HepG2 (cell line): Measurements from ENCODE around the gene ATXN8OS. TPM values are rescaled to one million over a fixed set of nuclear protein-coding genes. Genes with fewer than 3 reads are reported as not detected.

Experiments
- ATAC-seq: fragments of 200-7000 bp; cut with Tn5 transposase; 3 replicates; pipeline ENCODE4 v1.9.1; 2020; ENCODE audit warnings: mild to moderate bottlenecking, moderate library complexity
- BruUV-seq: library from RNA; stranded (reverse); fragments of 400-500 nt; replicated peaks from 2 replicates; lab custom pipeline; 2021; lab: Mats Ljungman, UMichigan
- CTCF ChIA-PET: fragments of 300-600 bp; formaldehyde crosslinking; extraction: SDS; loops from one replicate; lab custom pipeline; 2021; ENCODE audit warnings: low total read pairs, inconsistent platforms, low intra/inter-chr PET ratio; lab: Yijun Ruan, JAX
- POLR2A ChIA-PET: fragments of 350-600 bp; sonication (Branson Sonifier 250); formaldehyde crosslinking; loops from one replicate; lab custom pipeline; 2020; ENCODE audit warnings: antibody characterized with exemption, inconsistent platforms; lab: Yijun Ruan, JAX
- DNase-seq: peaks from one replicate; pipeline ENCODE4 v3.0.0-alpha.2; 2015; ENCODE audit warnings: low spot score
- FAIRE-seq: peaks from 3 replicates; lab custom pipeline; 2011; peaks lifted over from hg19 to GRCh38; lab: Jason Lieb, UNC
- H2AFZ ChIP-seq: one replicate; pipeline ENCODE4 v1.6.1; 2011; ENCODE audit warnings: low read length, inconsistent platforms
- H3K27ac ChIP-seq: fragments of 300-600 bp; 3 replicates; pipeline ENCODE4 v1.8.0; 2011; ENCODE audit warnings: mixed run types, mild to moderate bottlenecking, mixed read lengths, low read length, inconsistent platforms; ENCODE audit not compliant: insufficient read depth; ENCODE audit errors: extremely low read length
- H3K27me3 ChIP-seq, 2 experiments: fragments of 200-600 bp in 1 of 2; 2 replicates in 1 of 2; 3 replicates in 1 of 2; pipeline versions ENCODE4 v1.6.0 to v1.8.0; 2011; ENCODE audit warnings: low read length in 2 of 2, mild to moderate bottlenecking in 2 of 2, moderate library complexity in 2 of 2, inconsistent platforms in 1 of 2; ENCODE audit not compliant: insufficient read depth in 2 of 2, control insufficient read depth in 1 of 2
- H3K36me3 ChIP-seq, 2 experiments: fragments of 200-600 bp in 1 of 2; replicated peaks in 1 of 2; 2 replicates in 1 of 2; 3 replicates in 1 of 2; pipeline versions ENCODE4 v1.5.1 to v1.8.0; 2011; ENCODE audit warnings: low read length in 2 of 2, inconsistent platforms in 1 of 2; ENCODE audit not compliant: insufficient read depth in 2 of 2, control insufficient read depth in 1 of 2
- H3K4me1 ChIP-seq: 2 replicates; pipeline ENCODE4 v1.5.1; 2012; ENCODE audit warnings: low read length, inconsistent platforms; ENCODE audit not compliant: insufficient read depth
- H3K4me2 ChIP-seq: 2 replicates; pipeline ENCODE4 v1.6.0; 2011; ENCODE audit warnings: low read depth, low read length, inconsistent platforms
- H3K4me3 ChIP-seq, 3 experiments: fragments of 200-600 bp in 1 of 3; sonication (generic), shearing (Covaris generic) in 1 of 3; replicated peaks in 1 of 3; 2 replicates each; pipeline ENCODE4 v1.5.1; 2011 to 2016; ENCODE audit warnings: low read length in 3 of 3, inconsistent platforms in 2 of 3, low read depth in 2 of 3, mild to moderate bottlenecking in 2 of 3, control low read depth in 1 of 3, mixed read lengths in 1 of 3; ENCODE audit not compliant: insufficient read depth in 1 of 3
- H3K79me2 ChIP-seq: one replicate; pipeline ENCODE4 v1.6.1; 2011; ENCODE audit warnings: low read length, inconsistent platforms; ENCODE audit not compliant: insufficient read depth
- H3K9ac ChIP-seq: 2 replicates; pipeline ENCODE4 v1.6.0; 2011; ENCODE audit warnings: mild to moderate bottlenecking, low read depth, low read length, inconsistent platforms; ENCODE audit not compliant: insufficient read depth
- H3K9me3 ChIP-seq: 2 replicates; pipeline ENCODE4 v1.5.1; 2012; ENCODE audit warnings: mild to moderate bottlenecking, low read length
- H4K20me1 ChIP-seq: 2 replicates; pipeline ENCODE4 v1.6.0; 2011; ENCODE audit warnings: inconsistent platforms, mild to moderate bottlenecking, low read length, moderate library complexity; ENCODE audit not compliant: insufficient read depth
- MAFK ChIP-seq, 2 experiments: IDR thresholded peaks in 1 of 2; conservative IDR thresholded peaks in 1 of 2; 2 replicates each; pipeline ENCODE4 v1.6.1; 2011; ENCODE audit warnings: improper control_type of control experiment in 2 of 2, low read length in 2 of 2
- MED8 ChIP-seq: sonication (generic); formaldehyde crosslinking; IDR thresholded peaks from 2 replicates; pipeline ENCODE4 v1.8.1; 2023; ENCODE audit warnings: mild to moderate bottlenecking, missing genetic modification reagents; ENCODE audit not compliant: insufficient replicate concordance
- PAXIP1 ChIP-seq: sonication (generic); formaldehyde crosslinking; conservative IDR thresholded peaks from 2 replicates; pipeline ENCODE4 v1.4.0; 2020; ENCODE audit warnings: mild to moderate bottlenecking, missing genetic modification reagents, moderate library complexity
- TARDBP ChIP-seq: sonication (generic); formaldehyde crosslinking; IDR thresholded peaks from 2 replicates; pipeline ENCODE4 v1.8.0; 2022; ENCODE audit warnings: mild to moderate bottlenecking, missing genetic modification reagents
- ZFP62 ChIP-seq: sonication (generic); formaldehyde crosslinking; IDR thresholded peaks from 2 replicates; pipeline ENCODE4 v1.4.0; 2020; ENCODE audit warnings: missing genetic modification reagents
- ZNF781 ChIP-seq: sonication (generic); formaldehyde crosslinking; IDR thresholded peaks from 2 replicates; pipeline ENCODE4 v1.5.1; 2020; ENCODE audit warnings: borderline replicate concordance, mild to moderate bottlenecking, missing genetic modification reagents; ENCODE audit errors: not compliant biosample characterization
- WGBS: methylation state at CpG from one replicate; pipeline ENCODE4 v1.1.6; 2017; ENCODE audit warnings: low lambda C conversion rate; 5-methylcytosine and 5-hydroxymethylcytosine counted together
- in situ Hi-C: cut with HindIII; loops from 2 replicates; pipeline ENCODE4 v1.10.0; 2017; ENCODE audit warnings: low pct_unique_long_range_greater_than_20kb; ENCODE audit not compliant: extremely low pct_ligation_motif_present
- intact Hi-C: fragments of 100-400 bp; cut with micrococcal nuclease; formaldehyde crosslinking; loops from one replicate; pipeline ENCODE4 v1.10.0; 2022; ENCODE audit not compliant: unreplicated experiment
- polyA plus RNA-seq, 8 experiments: library from polyadenylated mRNA; depleted of rRNA in 3 of 8; stranded (reverse) in 7 of 8; unstranded in 1 of 8; fragments of >200 nt; fragmentation: Illumina TruSeq in 4 of 8; extraction: Trizol in 4 of 8; gene quantifications; 2 replicates each; pipeline versions ENCODE4 v1.2.1 to v1.2.3, GENCODE V29; 2011 to 2016; ENCODE audit warnings: low read depth in 4 of 8, missing spikeins in 1 of 8, mixed read lengths in 1 of 8; ENCODE audit not compliant: insufficient read depth in 1 of 8
- total RNA-seq, 5 experiments: library from RNA; depleted of rRNA; stranded (reverse); fragments of >200 nt; fragmentation: Illumina TruSeq; extraction: Trizol; gene quantifications; 2 replicates each; pipeline ENCODE4 v1.2.3, GENCODE V29; 2016; ENCODE audit warnings: low read depth in 1 of 5

ATXN8OS gene
- total and polyA plus RNA-seq, 2 of the 13 experiments (the other 11 are each of a cell fraction or from before 2014, with no cell fraction given): not detected

- H3K9me3 ChIP-seq: no peaks in the 10 kb centered on the region
- 51% methylated on average over 5 of the region's 5 CpGs for WGBS
- POLR2A ChIA-PET: no interaction called here
- H3K27me3 ChIP-seq: no peaks in the 10 kb centered on the region
- H4K20me1 ChIP-seq: no peaks in the 10 kb centered on the region
- no peak overlapping the region for H3K4me2 ChIP-seq
- no peak overlapping the region for H2AFZ ChIP-seq
- H3K79me2 ChIP-seq: no peaks in the 10 kb centered on the region
- no peak overlapping the region for H3K27ac ChIP-seq
- no peak overlapping the region for H3K9ac ChIP-seq
- ATAC-seq: no peak
- H3K4me3 ChIP-seq: no peak overlapping the region
- no peaks in the 10 kb centered on the region for H3K4me1 ChIP-seq
- H3K36me3 ChIP-seq: no peaks in the 10 kb centered on the region
- CTCF ChIA-PET: no interaction called here
- in situ Hi-C loops: no loop called here
- intact Hi-C loops: no loop called here
- TF ChIP-seq TARDBP (CRISPR knock-in tag) (no peak), ZNF781 (CRISPR knock-in tag) (no peak), ZFP62 (no peak), PAXIP1 (no peak)
- no peak for FAIRE-seq
- DNase-seq: no peak
- BruUV-seq: no TSS peak
These were observed 63.1 kb downstream of the ATXN8OS start for GRCh38 chr13:70170689-70171088.

DNA sequence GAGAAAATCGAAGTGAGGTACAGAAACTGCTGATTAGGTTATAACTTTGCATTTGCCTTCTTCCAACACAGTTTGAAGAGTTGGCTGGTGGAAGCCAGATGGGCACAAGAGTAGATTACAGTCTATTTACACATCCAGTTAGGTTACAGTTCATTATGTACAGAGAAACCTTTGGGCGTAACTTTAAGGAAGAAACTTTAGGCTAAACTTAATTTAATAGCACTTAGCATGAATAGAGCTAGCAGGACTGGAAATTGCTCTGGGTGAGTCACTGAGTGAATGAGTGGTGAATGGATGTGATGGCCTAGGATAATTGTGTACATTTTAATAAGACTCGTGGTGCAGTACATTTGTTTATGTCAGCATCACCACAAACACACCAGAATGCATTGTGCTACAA is 63.5 kb downstream of the ATXN8OS start:
- BruUV-seq: no TSS peak
- Histone ChIP-seq H3K4me2 (no peak overlapping the region), H3K36me3 (no peaks in the 10 kb centered on the region), H3K27ac (no peak overlapping the region), H3K4me3 (no peak overlapping the region), H3K9me3 (no peaks in the 10 kb centered on the region), H3K4me1 (no peaks in the 10 kb centered on the region), H3K27me3 (no peaks in the 10 kb centered on the region), H3K79me2 (no peaks in the 10 kb centered on the region), H4K20me1 (no peaks in the 10 kb centered on the region), H2AFZ (no peak overlapping the region), H3K9ac (no peak overlapping the region)
- FAIRE-seq: no peak
- DNase-seq: no peak
- in situ Hi-C loops: no loop called here
- CTCF ChIA-PET: no interaction called here
- 5% methylated on average over 3 of the region's 3 CpGs for WGBS
- intact Hi-C loops: no loop called here
- no peak for ATAC-seq
- TF ChIP-seq MAFK (conservative IDR thresholded peaks at IDR 0.05 in 1 of 2, IDR thresholded peaks at IDR 0.05 in 1 of 2; ENCODE audit: low read length in 2 of 2) (0 out of 4 replicates have a peak, but pooled peaks of 1 of the 2 experiments have one; percentile 12), MED8 (CRISPR knock-in tag) (no peak)
- POLR2A ChIA-PET: no interaction called here
